CD4-positive, alpha-beta memory T cell (primary cell): ENCODE data around the gene RPSA. TPM values are rescaled to one million over a fixed set of nuclear protein-coding genes. Genes with fewer than 3 reads are reported as not detected.
A peak's percentile ranks its signal among the peaks of the same experiment; 100 is the strongest.

Experiments
- CTCF ChIA-PET: fragments of 350-600 bp; sonication (Branson Sonifier 250); formaldehyde crosslinking; loops from one replicate; lab custom pipeline; 2021; ENCODE audit warnings: inconsistent platforms; ENCODE audit not compliant: partially characterized antibody; lab: Charles Lee
- POLR2A ChIA-PET: fragments of 350-600 bp; sonication (Branson Sonifier 250); formaldehyde crosslinking; loops from one replicate; lab custom pipeline; 2021; ENCODE audit not compliant: partially characterized antibody; lab: Charles Lee
- DNase-seq, 5 donors: peaks; one replicate each; pipeline versions ENCODE4 v3.0.0 to v3.0.0-alpha.2; 2020 to 2022; ENCODE audit warnings: mixed read lengths in 1 of 5
- H3K27ac ChIP-seq: one replicate; pipeline ENCODE4 v1.7.0; 2013; ENCODE audit warnings: low read depth, low read length
- H3K27me3 ChIP-seq: 2 replicates; pipeline ENCODE4 v1.7.0; 2013; ENCODE audit warnings: mild to moderate bottlenecking, low read length, moderate library complexity; ENCODE audit not compliant: insufficient read depth
- H3K36me3 ChIP-seq: 2 replicates; pipeline ENCODE4 v1.7.0; 2013; ENCODE audit warnings: mild to moderate bottlenecking, low read length, moderate library complexity; ENCODE audit not compliant: insufficient read depth
- H3K4me1 ChIP-seq: 2 replicates; pipeline ENCODE4 v1.7.0; 2013; ENCODE audit warnings: mild to moderate bottlenecking, low read length, moderate library complexity; ENCODE audit not compliant: insufficient read depth
- H3K4me3 ChIP-seq, 2 donors: one replicate each; pipeline ENCODE4 v1.7.0; 2013; ENCODE audit warnings: low read length in 2 of 2, mild to moderate bottlenecking in 1 of 2
- H3K9me3 ChIP-seq, 2 donors: one replicate each; pipeline ENCODE4 v1.7.0; 2013; ENCODE audit warnings: low read length in 2 of 2, control low read depth in 1 of 2; ENCODE audit not compliant: control insufficient read depth in 1 of 2
- H3K27ac Mint-ChIP-seq, 7 donors: one replicate each; pipeline ENCODE4 v1.8.0; 2020 to 2021; ENCODE audit warnings: mixed read lengths in 7 of 7, mild to moderate bottlenecking in 6 of 7, inconsistent platforms in 3 of 7, moderate library complexity in 3 of 7
- H3K27me3 Mint-ChIP-seq, 2 donors: one replicate each; pipeline ENCODE4 v1.8.0; 2020 to 2021; ENCODE audit warnings: mixed read lengths in 2 of 2
- H3K36me3 Mint-ChIP-seq, 2 donors: one replicate each; pipeline ENCODE4 v1.8.0; 2020 to 2021; ENCODE audit warnings: mixed read lengths in 2 of 2, inconsistent platforms in 1 of 2, mild to moderate bottlenecking in 1 of 2
- H3K4me1 Mint-ChIP-seq, 4 donors: one replicate each; pipeline ENCODE4 v1.8.0; 2020 to 2021; ENCODE audit warnings: mixed read lengths in 4 of 4, mild to moderate bottlenecking in 1 of 4
- H3K4me3 Mint-ChIP-seq, 8 donors: one replicate each; pipeline ENCODE4 v1.8.0; 2020 to 2021; ENCODE audit warnings: mixed read lengths in 8 of 8, mild to moderate bottlenecking in 7 of 8, moderate library complexity in 6 of 8, inconsistent platforms in 3 of 8
- H3K9me3 Mint-ChIP-seq, 8 donors: one replicate each; pipeline ENCODE4 v1.8.0; 2020 to 2021; ENCODE audit warnings: mixed read lengths in 8 of 8, mild to moderate bottlenecking in 5 of 8, inconsistent platforms in 3 of 8, moderate library complexity in 1 of 8
- intact Hi-C: fragments of 100-400 bp; cut with micrococcal nuclease; formaldehyde crosslinking; loops from one replicate; pipeline ENCODE4 v1.15.1; 2023
- polyA plus RNA-seq, 2 donors: library from polyadenylated mRNA; unstranded; fragments of 300-500 nt; fragmentation: Illumina TruSeq; gene quantifications; one replicate each; pipeline ENCODE4 v1.2.3, GENCODE V29; 2021
- total RNA-seq, 2 experiments: library from RNA; stranded (reverse); gene quantifications; one replicate each; pipeline ENCODE4 v1.2.3, GENCODE V29; 2021

Gene RPSA
- total and polyA plus RNA-seq, 4 experiments from 2014 or later = 1,062 to 1,688 (median 1,447) TPM

DNA sequence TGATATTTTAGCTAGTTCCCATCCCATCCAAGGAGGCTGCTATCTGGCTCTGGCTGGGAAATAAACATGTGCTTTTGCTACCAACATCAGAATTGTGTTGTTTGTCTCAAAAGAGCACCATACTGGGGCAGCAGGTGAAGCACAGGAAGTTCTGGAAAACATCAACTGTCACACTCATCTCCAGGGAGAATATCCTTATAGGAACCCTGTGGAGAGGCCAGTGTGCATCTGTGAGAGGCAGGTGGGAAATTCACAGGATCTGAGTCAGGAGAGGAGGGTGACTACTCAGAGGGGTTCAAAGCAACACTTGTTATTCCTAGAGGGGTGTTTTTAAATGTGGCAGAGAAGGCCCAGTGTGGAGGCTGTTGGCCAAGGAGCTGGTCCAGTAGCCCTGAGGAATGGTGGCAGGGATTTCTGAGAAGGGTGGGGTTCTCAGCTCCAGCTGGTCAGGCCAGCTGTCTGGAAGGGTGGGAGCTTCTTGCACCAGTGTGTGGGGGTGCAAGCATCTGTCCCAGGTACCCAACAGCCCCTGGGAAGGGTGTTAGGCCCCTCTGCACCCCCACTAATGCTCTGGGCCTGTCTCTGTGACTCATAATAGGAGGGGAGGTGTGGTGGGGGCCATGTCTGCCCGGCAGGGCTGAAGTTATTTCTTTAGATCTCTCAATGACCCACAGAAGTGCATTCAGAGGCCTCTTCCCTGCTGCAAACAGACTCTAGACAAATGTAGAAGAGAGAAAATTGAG, 28.7 kb downstream of the RPSA start:
- Histone ChIP-seq H3K4me3 (no peak overlapping the region), H3K27ac (no peak overlapping the region), H3K27me3 (no peaks in the 10 kb centered on the region), H3K36me3 (no peaks in the 10 kb centered on the region), H3K9me3 (no peaks in the 10 kb centered on the region), H3K4me1 (no peaks in the 10 kb centered on the region)
- DNase-seq = no peak
- Mint-ChIP-seq H3K4me1 (peaks cover 0 to 2% (median 0%) of the 10 kb centered on the region in 4 donors), H3K27me3 (peaks cover 0 to 1% of the 10 kb centered on the region in 2 donors), H3K36me3 (no peaks in the 10 kb centered on the region), H3K9me3 (no peaks in the 10 kb centered on the region), H3K27ac (no peak overlapping the region), H3K4me3 (no peak overlapping the region)
- intact Hi-C loops = no loop called here
- CTCF ChIA-PET = interaction anchor here (1.1 kb wide), 1 partner anchor 11 kb away, joined by 3 read pairs; no protein-coding TSS in a partner anchor
- POLR2A ChIA-PET = no interaction called here

DNA sequence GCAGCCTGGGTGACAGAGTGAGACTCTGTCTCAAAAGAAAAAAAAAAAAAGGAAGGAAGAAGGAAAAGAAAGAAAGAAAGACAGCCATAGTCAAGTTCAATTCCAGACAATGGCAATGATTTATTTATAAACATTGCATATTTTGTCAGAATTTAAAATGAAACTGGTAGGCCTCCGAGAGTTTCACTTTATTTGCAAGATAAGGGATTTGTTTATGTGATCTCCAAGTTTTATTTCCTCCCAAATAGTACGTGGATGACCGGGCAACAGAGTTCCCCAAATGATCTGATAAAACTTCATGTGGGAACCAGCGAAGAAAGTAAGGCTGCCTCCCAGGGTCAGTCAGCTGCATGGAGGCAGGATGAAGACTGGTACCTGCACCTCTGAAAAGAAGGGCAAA, 32.4 kb downstream of the RPSA start:
- H3K27ac Mint-ChIP-seq = peak overlapping the region in 2 of 7 donors; percentile 37 to 84
- peak overlapping the region in 1 of 8 donors; percentile 62 for H3K4me3 Mint-ChIP-seq
- no peaks in the 10 kb centered on the region for H3K36me3 Mint-ChIP-seq
- POLR2A ChIA-PET = no interaction called here
- intact Hi-C loops = no loop called here
- H3K4me1 Mint-ChIP-seq = peaks cover 0 to 2% (median 0%) of the 10 kb centered on the region in 4 donors
- Histone ChIP-seq H3K36me3 (no peaks in the 10 kb centered on the region), H3K27ac (no peak overlapping the region), H3K9me3 (no peaks in the 10 kb centered on the region), H3K27me3 (no peaks in the 10 kb centered on the region), H3K4me1 (no peaks in the 10 kb centered on the region), H3K4me3 (no peak overlapping the region)
- CTCF ChIA-PET = interaction anchor here (4.0 kb wide), 1 partner anchor 8 kb away, joined by 13 read pairs; no protein-coding TSS in a partner anchor
- no peak for DNase-seq
- H3K9me3 Mint-ChIP-seq = no peaks in the 10 kb centered on the region
- H3K27me3 Mint-ChIP-seq = no peaks in the 10 kb centered on the region

DNA sequence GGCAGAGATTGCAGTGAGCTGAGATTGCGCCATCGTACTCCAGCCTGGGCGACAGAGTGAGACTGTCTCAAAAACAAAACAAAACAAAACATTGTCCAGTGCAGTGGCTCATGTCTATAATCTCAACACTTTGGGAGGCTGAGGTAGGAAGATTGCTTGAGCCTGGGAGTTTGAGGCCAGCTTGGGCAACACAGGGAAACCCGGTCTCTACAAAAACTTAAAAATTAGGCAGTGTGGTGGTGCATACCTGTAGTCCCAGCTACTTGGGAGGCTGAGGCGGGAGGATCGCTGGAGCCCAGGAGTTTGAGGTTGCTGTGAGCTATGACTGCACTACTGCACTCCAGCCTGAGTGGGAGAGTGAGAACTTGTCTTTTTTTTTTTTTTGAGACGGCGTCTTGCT, 33.8 kb downstream of the RPSA start:
- CTCF ChIA-PET = interaction anchor here (0.8 to 4.0 kb wide), 2 partner anchors 7 to 10 kb away, joined by 3 to 13 read pairs; no protein-coding TSS in a partner anchor
- Histone ChIP-seq H3K27ac (no peak overlapping the region), H3K36me3 (no peaks in the 10 kb centered on the region), H3K9me3 (no peaks in the 10 kb centered on the region), H3K4me3 (no peak overlapping the region), H3K4me1 (no peaks in the 10 kb centered on the region), H3K27me3 (no peaks in the 10 kb centered on the region)
- POLR2A ChIA-PET = no interaction called here
- Mint-ChIP-seq H3K36me3 (no peaks in the 10 kb centered on the region), H3K27ac (no peak overlapping the region), H3K4me1 (peaks cover 0 to 2% (median 0%) of the 10 kb centered on the region in 4 donors), H3K4me3 (no peak overlapping the region), H3K9me3 (no peaks in the 10 kb centered on the region), H3K27me3 (peaks cover 0 to 2% of the 10 kb centered on the region in 2 donors)
- no peak for DNase-seq
- intact Hi-C loops = no loop called here

DNA sequence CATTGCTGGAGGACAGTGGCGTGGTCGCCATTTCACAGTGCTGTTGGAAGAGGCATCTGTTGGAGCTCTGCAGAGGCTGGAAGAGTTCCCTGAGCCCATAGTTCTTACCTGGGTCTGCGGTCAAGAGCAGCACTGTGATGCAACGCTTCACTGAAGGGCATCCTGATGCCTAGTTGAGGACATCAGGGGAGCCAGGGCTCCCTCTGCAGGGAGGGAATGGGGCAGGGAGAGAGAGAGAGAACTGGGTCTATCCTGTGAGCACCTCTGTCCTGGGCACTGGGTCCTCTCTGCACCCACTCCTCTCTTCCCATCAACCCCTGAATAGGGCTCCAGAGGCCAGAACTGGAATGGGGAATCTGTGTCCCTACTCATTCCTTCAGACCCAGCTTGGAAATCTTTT, 37.0 kb downstream of the RPSA start:
- Mint-ChIP-seq H3K4me3 (no peak overlapping the region), H3K36me3 (no peaks in the 10 kb centered on the region), H3K9me3 (peaks cover 0 to 2% (median 0%) of the 10 kb centered on the region in 8 donors), H3K27me3 (peaks cover 0 to 2% of the 10 kb centered on the region in 2 donors), H3K27ac (no peak overlapping the region), H3K4me1 (peaks cover 0 to 5% (median under 1%) of the 10 kb centered on the region in 4 donors)
- DNase-seq = no peak
- intact Hi-C loops = no loop called here
- H3K4me1 ChIP-seq = no peaks in the 10 kb centered on the region
- no peaks in the 10 kb centered on the region for H3K36me3 ChIP-seq
- H3K27me3 ChIP-seq = no peaks in the 10 kb centered on the region
- no peak overlapping the region for H3K4me3 ChIP-seq
- H3K9me3 ChIP-seq = no peaks in the 10 kb centered on the region
- no peak overlapping the region for H3K27ac ChIP-seq
- ChIA-PET CTCF (no interaction called here), POLR2A (no interaction called here)

DNA sequence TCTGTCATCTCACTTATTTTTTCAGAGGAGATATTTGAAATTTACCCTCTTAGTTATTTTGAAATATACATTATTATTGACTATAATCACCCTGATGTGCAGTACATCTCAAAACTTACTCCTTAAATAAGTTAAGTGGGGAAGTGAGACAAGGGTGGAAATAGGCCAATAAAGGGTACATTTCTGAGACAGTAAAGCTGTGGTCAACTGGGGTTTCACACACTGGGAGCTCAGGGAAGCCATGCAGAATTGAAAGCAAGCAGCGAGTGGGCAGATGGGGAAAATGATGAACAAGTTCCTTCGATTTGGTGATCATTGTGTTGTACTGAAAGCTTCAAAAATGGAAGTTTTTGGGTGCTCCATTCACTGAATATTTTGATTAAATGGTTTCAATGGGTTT, 39.4 kb downstream of the RPSA start:
- CTCF ChIA-PET = interaction anchor here (0.8 to 5.3 kb wide), 9 partner anchors 8 to 731 kb away, joined by 3 to 48 read pairs (median 5); partner anchors contain the start of genes MOBP and RPSA
- POLR2A ChIA-PET = no interaction called here
- H3K27ac Mint-ChIP-seq = no peak overlapping the region
- no peaks in the 10 kb centered on the region for H3K9me3 ChIP-seq
- no peak overlapping the region for H3K27ac ChIP-seq
- intact Hi-C loops = no loop called here
- no peaks in the 10 kb centered on the region for H3K27me3 ChIP-seq
- H3K36me3 Mint-ChIP-seq = no peaks in the 10 kb centered on the region
- no peaks in the 10 kb centered on the region for H3K4me1 ChIP-seq
- peaks cover 0 to 4% (median under 1%) of the 10 kb centered on the region in 4 donors for H3K4me1 Mint-ChIP-seq
- no peak for DNase-seq
- H3K36me3 ChIP-seq = no peaks in the 10 kb centered on the region
- H3K9me3 Mint-ChIP-seq = peaks cover 0 to 3% (median 0%) of the 10 kb centered on the region in 8 donors
- peaks cover 1 to 2% of the 10 kb centered on the region in 2 donors for H3K27me3 Mint-ChIP-seq
- no peak overlapping the region for H3K4me3 Mint-ChIP-seq
- no peak overlapping the region for H3K4me3 ChIP-seq

DNA sequence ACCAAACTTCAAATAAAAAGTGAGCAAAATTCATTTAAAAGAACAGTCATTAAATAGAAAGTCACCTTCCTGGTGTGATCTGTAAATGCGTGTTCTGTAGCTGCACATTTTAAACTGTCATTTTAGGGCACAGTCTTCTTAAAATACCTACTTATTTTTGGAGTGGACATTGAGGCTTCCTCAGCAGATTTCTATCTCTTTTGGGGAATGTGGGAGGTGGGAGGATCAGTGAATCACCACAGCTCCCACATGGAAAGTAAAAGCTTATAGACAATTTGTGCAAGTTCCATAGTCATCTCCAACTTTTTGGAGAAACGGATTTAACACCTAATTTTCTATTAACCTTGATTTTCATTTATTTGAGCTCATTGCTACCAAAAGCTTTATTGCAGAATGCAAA, 39.9 kb downstream of the RPSA start:
- Histone ChIP-seq H3K4me3 (no peak overlapping the region), H3K27ac (no peak overlapping the region), H3K9me3 (no peaks in the 10 kb centered on the region), H3K27me3 (no peaks in the 10 kb centered on the region), H3K4me1 (no peaks in the 10 kb centered on the region), H3K36me3 (no peaks in the 10 kb centered on the region)
- peaks cover 2 to 3% of the 10 kb centered on the region in 2 donors for H3K27me3 Mint-ChIP-seq
- ChIA-PET CTCF (interaction anchor here (0.8 to 5.3 kb wide), 13 partner anchors 8 to 730 kb away, joined by 3 to 48 read pairs (median 4); partner anchors contain the start of genes MOBP and RPSA), POLR2A (no interaction called here)
- intact Hi-C loops = no loop called here
- no peaks in the 10 kb centered on the region for H3K36me3 Mint-ChIP-seq
- H3K4me3 Mint-ChIP-seq = no peak overlapping the region
- no peak overlapping the region for H3K27ac Mint-ChIP-seq
- no peak for DNase-seq
- peaks cover 0 to 4% (median 0%) of the 10 kb centered on the region in 8 donors for H3K9me3 Mint-ChIP-seq
- peaks cover 0 to 4% (median under 1%) of the 10 kb centered on the region in 4 donors for H3K4me1 Mint-ChIP-seq
